Panc1 (cell line): ENCODE results near the gene THUMPD3. TPM values are rescaled to one million over a fixed set of nuclear protein-coding genes. Genes with fewer than 3 reads are reported as not detected.
A peak's percentile ranks its signal among the peaks of the same experiment; 100 is the strongest.

ENCODE experiments used
- ATAC-seq: fragments of 200-7000 bp; cut with Tn5 transposase; 2 replicates; pipeline ENCODE4 v1.9.1; 2020; ENCODE audit warnings: mild to moderate bottlenecking, moderate library complexity
- BruUV-seq: library from RNA; stranded (reverse); fragments of 400-500 nt; replicated peaks from 2 replicates; lab custom pipeline; 2021; lab: Mats Ljungman, UMichigan
- CTCF ChIA-PET: fragments of 300-600 bp; sonication (Branson Sonifier 250); formaldehyde crosslinking; loops from one replicate; lab custom pipeline; 2022; ENCODE audit warnings: antibody characterized with exemption; lab: Charles Lee
- POLR2A ChIA-PET: fragments of 300-600 bp; sonication (Branson Sonifier 250); formaldehyde crosslinking; loops from one replicate; lab custom pipeline; 2022; ENCODE audit warnings: antibody characterized with exemption; lab: Charles Lee
- DNase-seq: peaks from one replicate; pipeline ENCODE4 v3.0.0-alpha.2; 2010; ENCODE audit warnings: low read depth, low spot score
- H3K27ac ChIP-seq: 2 replicates; pipeline ENCODE4 v1.5.1; 2011; ENCODE audit warnings: mild to moderate bottlenecking, low read length, inconsistent platforms
- H3K27me3 ChIP-seq: fragments of 200-500 bp; sonication (Bioruptor generic); 2 replicates; pipeline ENCODE4 v1.6.0; 2014; ENCODE audit warnings: low read length, inconsistent platforms; ENCODE audit not compliant: control insufficient read depth, insufficient read depth
- H3K36me3 ChIP-seq: fragments of 200-500 bp; sonication (Bioruptor generic); 2 replicates; pipeline ENCODE4 v1.5.1; 2014; ENCODE audit warnings: inconsistent platforms, mild to moderate bottlenecking, low read length, moderate library complexity; ENCODE audit not compliant: control insufficient read depth, insufficient read depth
- H3K4me1 ChIP-seq: 2 replicates; pipeline ENCODE4 v1.5.1; 2011; ENCODE audit warnings: inconsistent platforms, mild to moderate bottlenecking, low read length, moderate library complexity; ENCODE audit not compliant: control insufficient read depth, insufficient read depth
- H3K4me3 ChIP-seq, 2 experiments: 2 replicates each; pipeline ENCODE4 v1.5.1; 2011 to 2012; ENCODE audit warnings: low read depth in 2 of 2, low read length in 2 of 2, mild to moderate bottlenecking in 2 of 2, inconsistent platforms in 1 of 2, moderate library complexity in 1 of 2
- H3K9me3 ChIP-seq: fragments of 200-500 bp; sonication (Bioruptor generic); 2 replicates; pipeline ENCODE4 v1.5.1; 2014; ENCODE audit warnings: low read depth, mild to moderate bottlenecking, inconsistent platforms, low read length, moderate library complexity; ENCODE audit not compliant: control insufficient read depth, insufficient read depth
- CTCF ChIP-seq: fragments of 450-650 bp; IDR thresholded peaks from 2 replicates; pipeline ENCODE4 v1.5.1; 2017; ENCODE audit warnings: mild to moderate bottlenecking
- POLR2AphosphoS5 ChIP-seq: IDR thresholded peaks from 2 replicates; pipeline ENCODE4 v1.6.1; 2012; ENCODE audit warnings: mild to moderate bottlenecking, low read depth, low read length, moderate library complexity
- REST ChIP-seq, 2 experiments: IDR thresholded peaks; 2 replicates each; pipeline ENCODE4 v1.6.1; 2011 to 2012; ENCODE audit warnings: low read depth in 2 of 2, control low read depth in 1 of 2, low read length in 1 of 2, mild to moderate bottlenecking in 1 of 2, moderate library complexity in 1 of 2; ENCODE audit not compliant: insufficient read depth in 1 of 2
- SIN3A ChIP-seq: IDR thresholded peaks from 2 replicates; pipeline ENCODE4 v1.6.1; 2012; ENCODE audit warnings: low read depth, mild to moderate bottlenecking, low read length, moderate library complexity, borderline replicate concordance; ENCODE audit not compliant: insufficient read depth
- TCF7L2 ChIP-seq: IDR thresholded peaks from 2 replicates; pipeline ENCODE4 v1.6.1; 2011; ENCODE audit warnings: mild to moderate bottlenecking, low read depth, low read length, inconsistent platforms
- in situ Hi-C: cut with HindIII; loops from 2 replicates; pipeline ENCODE4 v1.10.0; 2016; ENCODE audit warnings: low sequenced_read_pairs, low pct_unique_long_range_greater_than_20kb
- intact Hi-C: fragments of 100-400 bp; cut with micrococcal nuclease; formaldehyde crosslinking; loops from one replicate; pipeline ENCODE4 v1.10.0; 2022; ENCODE audit not compliant: unreplicated experiment
- total RNA-seq: library from RNA; stranded (reverse); gene quantifications from one replicate; pipeline ENCODE4 v1.2.1, GENCODE V29; 2021; ENCODE audit not compliant: unreplicated experiment

THUMPD3 gene
- total RNA-seq, 1 experiment from 2014 or later, result 43.5 TPM

- intact Hi-C loops (no loop called here), in situ Hi-C loops (no loop called here)
- ATAC-seq (no peak), DNase-seq (no peak)
- TF ChIP-seq POLR2AphosphoS5, result 0 out of 2 replicates have a peak, but pooled peaks have one; percentile 47
- no peak for TF ChIP-seq REST (IDR thresholded peaks at IDR 0.05; ENCODE audit: insufficient read depth in 1 of 2, low read depth in 2 of 2, low read length in 1 of 2)
- H3K4me1 ChIP-seq, result no peaks in the 10 kb centered on the region; the same call in 1 of the 2 replicates
- no peak overlapping the region for H3K4me3 ChIP-seq
- no peaks in the 10 kb centered on the region for H3K27me3 ChIP-seq
- peaks cover 53% of the 10 kb centered on the region for H3K36me3 ChIP-seq
- POLR2A ChIA-PET, result no interaction called here
- H3K27ac ChIP-seq, result no peak overlapping the region; the same call in 1 of the 2 replicates
- BruUV-seq, result no TSS peak
- CTCF ChIA-PET, result no interaction called here
- no peaks in the 10 kb centered on the region for H3K9me3 ChIP-seq
These were observed 24.4 kb downstream of the THUMPD3 start for GRCh38 chr3:9387322-9387655.

- no peak for ATAC-seq
- no TSS peak for BruUV-seq
- no peak for DNase-seq
- Histone ChIP-seq H3K27ac (no peak overlapping the region), H3K9me3 (no peaks in the 10 kb centered on the region), H3K36me3 (peaks cover 55% of the 10 kb centered on the region), H3K4me3 (no peak overlapping the region), H3K4me1 (peaks cover 4% of the 10 kb centered on the region; the same call in 1 of the 2 replicates), H3K27me3 (no peaks in the 10 kb centered on the region)
- ChIA-PET CTCF (no interaction called here), POLR2A (no interaction called here)
- intact Hi-C loops, result no loop called here
- TF ChIP-seq SIN3A (no peak), POLR2AphosphoS5 (no peak), REST (IDR thresholded peaks at IDR 0.05; ENCODE audit: insufficient read depth in 1 of 2, low read depth in 2 of 2, low read length in 1 of 2) (no peak), CTCF (no peak), TCF7L2 (no peak)
- in situ Hi-C loops, result no loop called here
These were observed 25.3 kb downstream of the THUMPD3 start for GRCh38 chr3:9388142-9388541.
